A549 (cell line): Measurements from ENCODE around the gene COG5.

Experiments
- EP300 ChIP-seq, 2 experiments: fragments of >200 bp; sonication (Bioruptor Twin); formaldehyde crosslinking; IDR thresholded peaks; 2 replicates in 1 of 2; 3 replicates in 1 of 2; pipeline ENCODE4 v1.6.1; 2016 to 2017
- HOXA7 ChIP-seq: fragments of 250-450 bp; sonication (Bioruptor Pico); IDR thresholded peaks from 2 replicates; pipeline ENCODE4 v1.5.0; 2020; ENCODE audit warnings: mild to moderate bottlenecking, moderate library complexity
- POLR2A ChIP-seq: IDR thresholded peaks from 2 replicates; pipeline ENCODE4 v1.6.1; 2012; ENCODE audit warnings: mild to moderate bottlenecking, low read length
- RFX5 ChIP-seq: fragments of 450-650 bp; IDR thresholded peaks from 2 replicates; pipeline ENCODE4 v1.7.1; 2014; ENCODE audit warnings: antibody characterized with exemption, mild to moderate bottlenecking, moderate library complexity
- TF ChIP-seq, protein P1 (sequence below): fragments of >200 bp; sonication (Bioruptor Twin); formaldehyde crosslinking; IDR thresholded peaks from 3 replicates; pipeline ENCODE4 v1.5.1; 2016

DNA sequence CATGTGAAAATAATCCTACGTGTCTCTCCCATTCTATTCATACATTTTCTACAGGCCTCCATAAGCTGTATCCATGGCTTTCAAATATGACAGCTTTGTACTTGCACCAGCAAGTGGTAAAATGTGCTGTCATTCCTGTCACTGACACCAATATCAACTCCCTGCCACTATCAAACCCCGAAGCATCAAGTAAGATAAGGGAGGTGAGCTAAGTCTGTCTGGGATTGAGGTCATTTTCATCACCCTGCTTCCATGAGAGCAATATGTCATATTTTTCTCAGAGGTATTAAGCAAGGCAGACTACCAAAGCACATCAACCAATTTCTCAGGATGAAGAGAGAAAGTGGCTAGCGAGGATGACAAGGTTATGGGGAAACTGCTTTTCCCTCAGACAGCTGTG is 82.8 kb downstream of the COG5 start:
- TF ChIP-seq, protein P1, sequence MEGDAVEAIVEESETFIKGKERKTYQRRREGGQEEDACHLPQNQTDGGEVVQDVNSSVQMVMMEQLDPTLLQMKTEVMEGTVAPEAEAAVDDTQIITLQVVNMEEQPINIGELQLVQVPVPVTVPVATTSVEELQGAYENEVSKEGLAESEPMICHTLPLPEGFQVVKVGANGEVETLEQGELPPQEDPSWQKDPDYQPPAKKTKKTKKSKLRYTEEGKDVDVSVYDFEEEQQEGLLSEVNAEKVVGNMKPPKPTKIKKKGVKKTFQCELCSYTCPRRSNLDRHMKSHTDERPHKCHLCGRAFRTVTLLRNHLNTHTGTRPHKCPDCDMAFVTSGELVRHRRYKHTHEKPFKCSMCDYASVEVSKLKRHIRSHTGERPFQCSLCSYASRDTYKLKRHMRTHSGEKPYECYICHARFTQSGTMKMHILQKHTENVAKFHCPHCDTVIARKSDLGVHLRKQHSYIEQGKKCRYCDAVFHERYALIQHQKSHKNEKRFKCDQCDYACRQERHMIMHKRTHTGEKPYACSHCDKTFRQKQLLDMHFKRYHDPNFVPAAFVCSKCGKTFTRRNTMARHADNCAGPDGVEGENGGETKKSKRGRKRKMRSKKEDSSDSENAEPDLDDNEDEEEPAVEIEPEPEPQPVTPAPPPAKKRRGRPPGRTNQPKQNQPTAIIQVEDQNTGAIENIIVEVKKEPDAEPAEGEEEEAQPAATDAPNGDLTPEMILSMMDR: no peak
- TF ChIP-seq EP300 (IDR thresholded peaks at IDR 0.05) (no peak), HOXA7 (no peak), RFX5 (no peak), POLR2A (no peak)
